Nephron (organoid): ENCODE results near the gene IDH2.
A peak's percentile ranks its signal among the peaks of the same experiment; 100 is the strongest.
"Not testable (repeated sequence)": the region's sequence is repeated elsewhere in the genome, so short reads cannot be mapped to it uniquely, and the experiment has no call there.

ENCODE experiments used
- H3K27ac Mint-ChIP-seq, 3 experiments: 2 replicates each; pipeline ENCODE4 v1.8.0; 2020; ENCODE audit warnings: mixed read lengths in 3 of 3, mild to moderate bottlenecking in 2 of 3, moderate library complexity in 1 of 3
- H3K27me3 Mint-ChIP-seq: 2 replicates; pipeline ENCODE4 v1.8.0; 2021; ENCODE audit warnings: low read depth, mild to moderate bottlenecking, moderate library complexity, mixed read lengths
- H3K36me3 Mint-ChIP-seq: 2 replicates; pipeline ENCODE4 v1.8.0; 2020; ENCODE audit warnings: low read depth, mixed read lengths
- H3K4me1 Mint-ChIP-seq: 2 replicates; pipeline ENCODE4 v1.8.0; 2020; ENCODE audit warnings: mixed read lengths
- H3K4me3 Mint-ChIP-seq, 3 experiments: 2 replicates each; pipeline ENCODE4 v1.8.0; 2020; ENCODE audit warnings: mild to moderate bottlenecking in 3 of 3, mixed read lengths in 3 of 3, moderate library complexity in 2 of 3
- H3K9me3 Mint-ChIP-seq: 2 replicates; pipeline ENCODE4 v1.8.0; 2020; ENCODE audit warnings: mixed read lengths
- TF ChIP-seq, protein P1 (sequence below), 3 experiments: fragments of 200-600 bp; sonication (generic); IDR thresholded peaks; one replicate each; pipeline ENCODE4 v1.5.0; 2021; ENCODE audit warnings: antibody characterized with exemption in 3 of 3; ENCODE audit not compliant: unreplicated experiment in 3 of 3

Gene IDH2

DNA sequence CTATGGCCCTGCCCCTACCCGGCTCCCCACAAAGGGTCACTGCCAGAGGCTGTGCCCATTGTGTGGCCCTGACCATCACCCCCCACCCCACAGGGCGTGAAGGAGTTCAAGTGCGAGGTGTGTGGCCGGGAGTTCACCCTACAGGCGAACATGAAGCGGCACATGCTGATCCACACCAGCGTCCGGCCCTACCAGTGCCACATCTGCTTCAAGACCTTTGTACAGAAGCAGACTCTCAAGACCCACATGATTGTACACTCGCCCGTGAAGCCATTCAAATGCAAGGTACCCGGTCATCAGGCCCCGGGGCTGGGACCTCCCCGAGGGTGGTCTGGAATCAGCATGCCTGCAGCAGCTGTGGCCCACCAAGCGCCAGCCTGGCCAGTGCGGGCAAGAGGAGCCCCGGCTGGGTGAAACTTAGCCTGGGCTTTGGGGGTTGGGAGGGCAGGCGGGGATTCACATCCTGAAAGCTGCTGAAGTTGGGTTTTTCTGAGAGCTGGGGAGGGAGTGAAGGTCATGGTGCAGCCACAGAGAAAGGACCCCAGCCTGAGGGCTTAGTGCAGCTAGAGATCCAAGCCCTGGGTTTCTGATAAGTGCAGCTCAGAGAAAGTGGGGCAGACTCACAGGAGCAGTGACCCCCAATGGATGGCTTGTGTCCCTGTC is 29.2 kb downstream of the IDH2 start:
- no peaks in the 10 kb centered on the region for H3K4me1 Mint-ChIP-seq
- peaks cover 14% of the 10 kb centered on the region for H3K36me3 Mint-ChIP-seq
- TF ChIP-seq, protein P1, sequence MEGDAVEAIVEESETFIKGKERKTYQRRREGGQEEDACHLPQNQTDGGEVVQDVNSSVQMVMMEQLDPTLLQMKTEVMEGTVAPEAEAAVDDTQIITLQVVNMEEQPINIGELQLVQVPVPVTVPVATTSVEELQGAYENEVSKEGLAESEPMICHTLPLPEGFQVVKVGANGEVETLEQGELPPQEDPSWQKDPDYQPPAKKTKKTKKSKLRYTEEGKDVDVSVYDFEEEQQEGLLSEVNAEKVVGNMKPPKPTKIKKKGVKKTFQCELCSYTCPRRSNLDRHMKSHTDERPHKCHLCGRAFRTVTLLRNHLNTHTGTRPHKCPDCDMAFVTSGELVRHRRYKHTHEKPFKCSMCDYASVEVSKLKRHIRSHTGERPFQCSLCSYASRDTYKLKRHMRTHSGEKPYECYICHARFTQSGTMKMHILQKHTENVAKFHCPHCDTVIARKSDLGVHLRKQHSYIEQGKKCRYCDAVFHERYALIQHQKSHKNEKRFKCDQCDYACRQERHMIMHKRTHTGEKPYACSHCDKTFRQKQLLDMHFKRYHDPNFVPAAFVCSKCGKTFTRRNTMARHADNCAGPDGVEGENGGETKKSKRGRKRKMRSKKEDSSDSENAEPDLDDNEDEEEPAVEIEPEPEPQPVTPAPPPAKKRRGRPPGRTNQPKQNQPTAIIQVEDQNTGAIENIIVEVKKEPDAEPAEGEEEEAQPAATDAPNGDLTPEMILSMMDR (IDR thresholded peaks at IDR 0.05; ENCODE audit: unreplicated experiment in 3 of 3), result no peak
- no peak overlapping the region for H3K4me3 Mint-ChIP-seq
- no peaks in the 10 kb centered on the region for H3K9me3 Mint-ChIP-seq
- peak overlapping the region in 1 of 3 experiments; percentile 75 for H3K27ac Mint-ChIP-seq
- H3K27me3 Mint-ChIP-seq, result no peaks in the 10 kb centered on the region

DNA sequence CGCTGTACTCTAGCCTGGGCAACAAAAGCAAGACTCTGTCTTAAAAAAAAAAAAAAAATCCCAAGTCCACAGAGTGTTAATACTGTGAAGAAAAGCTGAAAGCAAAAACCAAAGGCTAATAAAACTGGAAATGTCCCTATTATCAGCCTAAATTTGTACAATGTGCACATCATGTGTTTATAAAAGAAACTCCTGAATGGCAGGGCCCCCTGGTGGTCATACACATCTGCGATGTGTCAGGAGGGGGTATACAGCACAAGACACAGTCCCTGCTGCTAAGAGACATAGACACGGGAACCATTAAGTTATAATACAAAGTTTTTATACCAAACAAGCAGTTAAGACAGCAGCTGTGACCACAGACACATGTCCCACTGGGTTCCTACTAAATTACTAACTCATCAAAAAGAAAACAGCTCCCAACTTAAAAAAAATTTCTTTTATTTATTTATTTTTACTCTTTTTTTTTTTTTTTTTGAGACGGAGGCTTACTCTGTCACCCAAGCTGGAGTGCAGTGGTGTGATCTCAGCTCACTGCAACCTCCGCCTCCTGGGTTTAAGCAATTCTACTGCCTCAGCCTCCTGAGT is 31.0 kb downstream of the IDH2 start:
- Mint-ChIP-seq H3K27ac (peak overlapping the region; percentile 44 to 66 (median 54)), H3K36me3 (peaks cover 11% of the 10 kb centered on the region), H3K27me3 (no peaks in the 10 kb centered on the region), H3K4me1 (no peaks in the 10 kb centered on the region), H3K9me3 (no peaks in the 10 kb centered on the region), H3K4me3 (no peak overlapping the region)
- TF ChIP-seq, protein P1 (IDR thresholded peaks at IDR 0.05; ENCODE audit: unreplicated experiment in 3 of 3), result peak; percentile 74 to 80 (median 78)

DNA sequence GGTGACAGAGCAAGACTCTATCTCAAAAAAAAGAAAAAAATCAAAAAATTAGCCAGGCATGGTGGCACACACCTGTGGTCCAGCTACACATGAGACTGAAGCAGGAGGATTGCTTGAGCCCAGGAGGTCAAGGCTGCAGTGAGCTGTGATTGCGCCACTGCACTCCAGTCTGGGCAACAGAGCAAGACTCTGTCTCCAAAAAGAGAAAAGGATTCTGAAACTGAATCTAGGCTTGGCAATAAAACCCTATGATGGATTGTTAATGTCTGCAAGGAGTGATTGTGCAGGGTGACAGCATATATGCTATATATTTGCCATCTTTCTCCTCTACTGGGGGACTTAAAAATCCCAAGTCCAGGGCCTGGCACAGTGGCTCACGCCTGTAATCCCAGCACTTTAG is 31.6 kb downstream of the IDH2 start:
- not testable (repeated sequence) for H3K36me3 Mint-ChIP-seq, H3K27ac Mint-ChIP-seq, H3K4me1 Mint-ChIP-seq, H3K9me3 Mint-ChIP-seq, H3K27me3 Mint-ChIP-seq, H3K4me3 Mint-ChIP-seq

DNA sequence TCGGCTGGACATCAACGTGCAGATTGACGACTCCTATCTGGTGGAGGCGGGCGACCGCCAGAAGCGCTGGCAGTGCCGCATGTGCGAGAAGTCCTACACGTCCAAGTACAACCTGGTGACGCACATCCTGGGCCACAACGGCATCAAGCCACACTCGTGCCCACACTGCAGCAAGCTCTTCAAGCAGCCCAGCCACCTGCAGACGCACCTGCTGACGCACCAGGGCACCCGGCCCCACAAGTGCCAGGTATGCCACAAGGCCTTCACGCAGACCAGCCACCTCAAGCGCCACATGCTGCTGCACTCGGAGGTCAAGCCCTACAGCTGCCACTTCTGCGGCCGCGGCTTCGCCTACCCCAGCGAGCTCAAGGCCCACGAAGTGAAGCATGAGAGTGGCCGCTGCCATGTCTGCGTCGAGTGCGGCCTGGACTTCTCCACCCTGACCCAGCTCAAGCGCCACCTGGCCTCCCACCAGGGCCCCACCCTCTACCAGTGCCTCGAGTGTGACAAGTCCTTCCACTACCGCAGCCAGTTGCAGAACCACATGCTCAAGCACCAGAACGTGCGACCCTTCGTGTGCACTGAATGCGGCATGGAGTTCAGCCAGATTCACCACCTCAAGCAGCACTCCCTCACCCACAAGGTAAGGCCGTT is 34.2 kb downstream of the IDH2 start:
- H3K36me3 Mint-ChIP-seq, result peaks cover 6% of the 10 kb centered on the region
- no peaks in the 10 kb centered on the region for H3K9me3 Mint-ChIP-seq
- peaks cover 3% of the 10 kb centered on the region for H3K27me3 Mint-ChIP-seq
- H3K4me3 Mint-ChIP-seq, result no peak overlapping the region
- TF ChIP-seq, protein P1 (IDR thresholded peaks at IDR 0.05; ENCODE audit: unreplicated experiment in 3 of 3), result no peak
- H3K4me1 Mint-ChIP-seq, result peaks cover 13% of the 10 kb centered on the region
- no peak overlapping the region for H3K27ac Mint-ChIP-seq

DNA sequence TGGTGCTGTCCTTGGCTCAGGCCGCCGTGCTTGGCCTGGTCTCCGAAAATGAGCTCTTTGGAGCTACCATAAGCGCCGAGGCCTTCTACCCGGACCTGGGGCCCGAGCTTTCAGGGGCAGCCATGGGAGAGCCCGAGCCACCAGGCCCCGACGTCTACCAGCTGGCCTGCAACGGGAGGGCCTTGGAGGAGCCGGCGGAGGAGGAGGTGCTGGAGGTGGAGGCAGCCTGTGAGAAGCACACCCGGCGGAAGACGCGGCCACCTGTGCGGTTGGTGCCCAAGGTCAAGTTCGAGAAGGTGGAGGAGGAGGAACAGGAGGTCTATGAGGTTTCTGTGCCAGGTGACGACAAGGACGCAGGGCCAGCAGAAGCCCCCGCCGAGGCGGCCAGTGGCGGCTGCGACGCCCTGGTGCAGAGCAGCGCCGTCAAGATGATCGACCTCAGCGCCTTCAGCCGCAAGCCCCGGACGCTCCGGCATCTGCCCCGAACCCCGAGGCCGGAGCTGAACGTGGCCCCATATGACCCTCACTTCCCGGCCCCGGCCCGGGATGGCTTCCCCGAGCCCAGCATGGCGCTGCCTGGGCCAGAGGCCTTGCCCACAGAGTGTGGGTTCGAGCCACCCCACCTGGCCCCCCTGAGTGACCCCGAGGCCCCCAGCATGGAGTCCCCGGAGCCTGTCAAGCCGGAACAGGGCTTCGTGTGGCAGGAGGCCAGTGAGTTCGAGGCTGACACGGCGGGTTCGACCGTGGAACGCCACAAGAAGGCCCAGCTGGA is 34.9 kb downstream of the IDH2 start:
- H3K27ac Mint-ChIP-seq, result no peak overlapping the region
- no peaks in the 10 kb centered on the region for H3K9me3 Mint-ChIP-seq
- H3K36me3 Mint-ChIP-seq, result peaks cover 6% of the 10 kb centered on the region
- H3K4me1 Mint-ChIP-seq, result peaks cover 19% of the 10 kb centered on the region
- peaks cover 3% of the 10 kb centered on the region for H3K27me3 Mint-ChIP-seq
- no peak overlapping the region for H3K4me3 Mint-ChIP-seq
- TF ChIP-seq, protein P1 (IDR thresholded peaks at IDR 0.05; ENCODE audit: unreplicated experiment in 3 of 3), result no peak

DNA sequence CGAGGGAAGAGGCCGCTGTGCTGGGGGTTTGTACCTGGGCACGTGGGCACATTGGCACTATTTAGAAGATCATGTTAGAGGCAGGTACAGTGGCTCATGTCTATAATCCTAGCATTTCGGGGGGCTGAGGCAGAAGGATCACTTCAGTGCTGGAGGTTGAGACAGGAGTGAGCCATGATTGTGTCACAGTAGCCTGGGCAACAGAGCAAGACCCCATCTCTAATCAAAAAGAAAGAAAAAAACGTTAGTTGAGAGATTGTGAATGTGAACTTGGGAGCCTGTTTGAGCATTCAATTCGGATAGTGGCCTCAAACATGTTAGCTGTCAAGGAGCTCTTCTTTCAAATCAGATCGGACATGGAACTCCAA is 36.6 kb downstream of the IDH2 start:
- TF ChIP-seq, protein P1 (IDR thresholded peaks at IDR 0.05; ENCODE audit: unreplicated experiment in 3 of 3), result no peak
- peaks cover 3% of the 10 kb centered on the region for H3K27me3 Mint-ChIP-seq
- no peak overlapping the region for H3K4me3 Mint-ChIP-seq
- H3K27ac Mint-ChIP-seq, result no peak overlapping the region
- no peaks in the 10 kb centered on the region for H3K9me3 Mint-ChIP-seq
- peaks cover 31% of the 10 kb centered on the region for H3K4me1 Mint-ChIP-seq
- H3K36me3 Mint-ChIP-seq, result peaks cover 6% of the 10 kb centered on the region
